HG02588 (cell line): Measurements from ENCODE around the gene PTPN23.
"Not testable (repeated sequence)": the region's sequence is repeated elsewhere in the genome, so short reads cannot be mapped to it uniquely, and the experiment has no call there.

Source experiments
- ATAC-seq: cut with Tn5 transposase; IDR thresholded peaks from one replicate; pipeline ENCODE4 v1.9.1; 2021; ENCODE audit warnings: mild to moderate bottlenecking, moderate library complexity; ENCODE audit not compliant: unreplicated experiment

PTPN23 gene

DNA sequence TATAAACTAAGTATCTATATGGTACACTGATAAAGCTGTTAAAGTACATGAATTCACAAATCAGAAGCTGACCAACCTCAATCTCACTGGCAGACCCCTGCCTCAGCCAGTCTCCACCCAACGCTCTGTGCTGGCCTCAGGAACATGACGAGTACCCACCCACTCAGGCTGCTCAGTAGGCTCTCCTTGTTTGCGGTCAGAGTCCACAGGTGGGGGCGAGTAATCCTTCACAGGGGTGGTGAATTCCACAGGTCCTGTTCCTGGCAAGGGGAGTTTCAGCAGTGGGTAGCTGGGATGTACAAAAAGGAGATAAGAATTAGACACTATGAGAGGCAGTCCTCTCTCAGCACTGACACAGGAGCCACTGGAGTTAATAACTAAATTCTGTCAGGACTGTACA is 54.0 kb downstream of the PTPN23 start:
- no peak for ATAC-seq

DNA sequence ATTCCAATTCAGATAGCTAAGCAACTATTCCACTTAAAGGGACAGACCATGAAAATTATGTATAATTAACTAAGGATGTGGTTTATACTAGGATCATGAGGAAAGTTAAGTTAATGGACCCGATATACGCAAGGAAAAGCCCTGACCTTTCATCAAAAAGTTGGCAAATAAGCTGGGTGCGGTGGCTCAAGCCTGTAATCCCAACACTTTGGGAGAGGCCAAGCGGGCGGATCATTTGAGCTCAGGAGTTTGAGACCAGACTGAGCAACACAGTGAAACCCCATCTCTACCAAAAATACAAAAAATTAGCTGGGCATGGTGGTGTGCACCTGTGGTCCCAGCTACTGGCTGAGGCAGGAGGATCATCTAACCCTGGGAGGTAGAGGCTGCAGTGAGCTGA is 55.4 kb downstream of the PTPN23 start:
- ATAC-seq: no peak

DNA sequence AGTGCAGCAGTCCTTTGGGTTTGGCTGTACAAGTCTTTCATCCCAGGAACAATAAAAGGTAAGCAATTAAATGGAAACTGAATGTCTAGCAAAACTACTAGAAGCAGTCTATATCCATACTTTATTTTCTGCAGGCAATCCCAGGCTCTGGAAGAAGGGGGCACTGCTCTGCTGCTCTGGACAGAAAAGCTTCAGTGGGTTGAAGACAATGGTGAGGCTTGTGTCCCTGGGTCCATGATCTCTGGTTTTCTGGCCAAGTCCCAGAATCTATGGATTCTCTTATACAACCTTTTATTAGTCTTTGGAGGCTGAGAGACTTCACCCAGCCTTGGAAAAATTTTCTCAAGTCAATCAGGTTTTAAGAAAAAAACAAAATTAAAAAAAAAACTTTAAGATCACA is 59.3 kb downstream of the PTPN23 start:
- ATAC-seq: no peak

GRCh38 chr3:47441796-47442551 is 61.2 kb downstream of the PTPN23 start:
- ATAC-seq: no peak

GRCh38 chr3:47443611-47443995 is 62.8 kb downstream of the PTPN23 start:
- ATAC-seq: no peak

GRCh38 chr3:47444103-47444502 is 63.3 kb downstream of the PTPN23 start:
- no peak for ATAC-seq

DNA sequence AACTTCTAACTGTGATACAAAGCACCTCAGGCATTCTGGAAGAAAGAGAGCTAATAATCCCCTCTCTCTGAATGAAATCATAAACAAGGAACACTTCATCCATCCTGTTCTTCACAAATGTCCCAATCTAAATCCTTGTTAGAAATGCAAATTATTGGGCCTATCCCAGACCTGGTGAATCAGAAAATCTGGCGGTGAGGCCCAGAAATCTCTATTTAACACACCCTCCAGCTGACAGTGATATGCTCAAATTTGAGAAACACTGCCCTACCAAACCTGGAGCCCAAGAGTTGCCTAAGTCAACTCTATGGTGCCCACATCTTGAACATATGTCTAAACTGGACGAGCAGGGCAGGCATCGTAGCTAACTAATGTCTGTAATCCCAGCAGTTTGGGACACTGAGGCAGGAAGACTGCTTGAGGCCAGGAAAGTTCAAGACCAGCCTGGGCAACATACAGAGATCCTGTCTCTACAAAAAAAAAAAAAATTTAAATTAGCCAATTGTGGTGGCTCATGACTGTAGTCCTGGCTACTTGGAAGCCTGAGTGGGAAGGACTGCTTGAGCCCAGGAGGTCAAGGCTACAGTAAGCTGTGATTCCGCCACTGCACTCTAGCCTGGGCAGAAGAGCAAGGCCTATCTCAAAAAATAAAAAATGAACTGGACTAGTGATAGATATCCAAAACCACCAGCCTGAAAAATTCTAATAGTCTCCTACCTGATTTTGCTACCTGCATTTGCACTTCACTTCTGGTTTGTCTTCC is 71.8 kb downstream of the PTPN23 start:
- ATAC-seq: no peak

GRCh38 chr3:47455806-47456452 is 75.1 kb downstream of the PTPN23 start:
- no peak for ATAC-seq

DNA sequence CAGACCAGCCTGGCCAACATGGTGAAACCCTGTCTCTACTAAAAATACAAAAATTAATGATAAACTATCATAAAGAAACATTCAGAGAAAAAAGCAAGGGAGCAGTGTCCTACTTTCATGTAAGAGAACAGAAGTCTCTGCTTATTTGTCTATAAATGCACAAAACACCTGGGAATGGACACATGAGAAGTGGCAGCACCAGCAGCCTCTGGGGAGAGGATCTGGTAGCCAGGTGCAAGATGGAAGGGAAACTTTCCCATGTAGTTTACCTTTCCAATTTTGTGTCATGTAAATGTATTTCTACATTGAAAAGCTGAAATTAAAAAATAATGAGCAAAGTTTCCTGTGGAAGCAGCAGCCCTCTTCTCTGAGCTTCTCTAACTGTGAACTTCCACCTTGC is 76.2 kb downstream of the PTPN23 start:
- no peak for ATAC-seq

DNA sequence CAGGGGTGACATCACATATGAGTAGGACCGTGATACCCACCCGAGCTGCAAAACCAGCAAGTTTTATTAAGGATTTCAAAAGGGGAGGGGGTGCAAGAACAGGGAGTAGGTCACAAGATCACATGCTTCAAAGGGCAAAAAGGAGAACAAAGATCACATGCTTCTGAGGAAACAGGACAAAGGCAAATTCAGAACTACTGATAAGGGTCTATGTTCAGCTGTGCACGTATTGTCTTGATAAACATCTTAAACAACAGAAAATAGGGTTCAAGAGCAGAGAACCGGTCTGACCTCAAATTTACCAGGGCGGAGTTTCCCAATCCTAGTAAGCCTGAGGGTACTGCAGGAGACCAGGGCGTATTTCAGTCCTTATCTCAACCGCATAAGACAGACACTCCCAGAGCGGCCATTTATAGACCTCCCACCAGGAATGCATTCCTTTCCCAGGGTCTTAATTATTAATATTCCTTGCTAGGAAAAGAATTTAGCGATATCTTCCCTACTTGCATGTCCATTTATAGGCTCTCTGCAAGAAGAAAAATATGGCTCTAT is 78.8 kb downstream of the PTPN23 start:
- not testable (repeated sequence) for ATAC-seq
